DND-41 (cell line): ENCODE measurements around the gene PALD1.

Experiments used
- CTCF ChIP-seq: IDR thresholded peaks from 2 replicates; pipeline ENCODE4 v1.5.1; 2012; ENCODE audit warnings: borderline replicate concordance, low read length, moderate library complexity, mild to moderate bottlenecking; ENCODE audit not compliant: poor library complexity, severe bottlenecking; ENCODE audit errors: extremely low read depth
- EZH2 ChIP-seq: IDR thresholded peaks from 3 replicates; pipeline ENCODE4 v1.6.1; 2012; ENCODE audit warnings: borderline replicate concordance, low read depth, mild to moderate bottlenecking, moderate library complexity, low read length, inconsistent platforms; ENCODE audit not compliant: severe bottlenecking

GRCh38 chr10:70573599-70574506 is 95.3 kb downstream of the PALD1 start:
- TF ChIP-seq CTCF (no peak), EZH2 (no peak)
